ENCODE measurements around the gene FTMT. TPM values are rescaled to one million over a fixed set of nuclear protein-coding genes. Genes with fewer than 3 reads are reported as not detected.
"Not testable (repeated sequence)": the region's sequence is repeated elsewhere in the genome, so short reads cannot be mapped to it uniquely, and the experiment has no call there.

FTMT gene
- not detected in 2 replicates for total RNA-seq (2014; rRNA removed; shearing (Covaris generic))
- not detected in 2 replicates for polyA plus RNA-seq (2015; cell fraction: cytosol; rRNA removed)
- polyA plus RNA-seq (2015; cell fraction: nucleus; rRNA removed): not detected in 2 replicates

- DNase-seq (ENCODE audit: low read depth): no peak
These were observed at the start of gene FTMT for GRCh38 chr5:121851643-121852574. Gene FTMT (plus strand): TSS chr5:121851882. CDS start chr5:121851964, 82 bp downstream.

- DNase-seq (ENCODE audit: low read depth): not testable (repeated sequence)
These were observed 46.4 kb upstream of the FTMT start for GRCh38 chr5:121805251-121805650.

- DNase-seq (ENCODE audit: low read depth): no peak
These were observed 45.8 kb upstream of the FTMT start for GRCh38 chr5:121805911-121806310.

DNA sequence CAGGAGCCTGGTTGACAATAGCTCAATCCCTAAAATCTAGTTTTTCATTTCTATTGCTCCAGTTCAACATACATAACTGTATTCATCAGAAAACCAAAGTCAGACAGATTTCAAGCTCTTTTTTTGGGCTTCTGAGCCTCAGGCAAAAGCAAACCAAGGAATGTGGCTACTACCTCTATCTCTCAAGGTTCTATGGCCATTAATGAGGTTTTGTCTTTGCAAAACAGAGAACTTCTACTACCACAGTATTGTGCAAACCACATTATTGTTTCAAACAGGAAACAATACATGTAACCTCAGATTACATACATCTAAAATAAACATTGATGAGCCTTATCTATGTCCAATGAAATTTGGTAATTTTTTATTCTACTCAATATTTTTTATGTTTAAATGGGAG lies 35.5 kb upstream of the FTMT start:
- no peak for DNase-seq (ENCODE audit: low read depth)

DNA sequence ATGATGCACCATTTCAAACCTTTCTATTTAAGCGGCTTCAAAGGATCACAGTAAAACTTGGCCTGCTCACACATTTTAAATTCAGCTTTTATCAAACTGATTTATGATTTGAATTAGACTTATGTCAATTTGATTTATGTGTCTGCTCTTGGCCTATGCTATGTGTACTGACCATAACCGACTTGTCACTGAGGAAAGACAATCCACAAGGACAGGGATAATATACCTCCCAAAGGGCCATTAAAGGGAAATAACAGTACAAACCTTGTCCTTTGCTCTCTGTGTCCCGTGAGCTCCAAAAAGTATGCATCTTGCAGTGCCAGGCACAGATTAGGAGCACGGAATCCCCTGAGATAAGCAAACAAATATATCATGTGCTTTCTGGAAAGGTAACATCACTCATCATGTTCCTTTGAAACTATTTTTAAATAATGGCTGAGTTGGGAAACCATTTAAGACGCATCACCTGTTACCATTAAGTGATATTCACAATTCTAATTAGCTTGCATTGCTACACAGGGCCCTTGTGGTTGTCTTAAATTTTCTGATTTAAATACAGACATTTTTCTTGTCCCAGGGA lies 31.9 kb upstream of the FTMT start:
- no peak for DNase-seq (ENCODE audit: low read depth)

DNA sequence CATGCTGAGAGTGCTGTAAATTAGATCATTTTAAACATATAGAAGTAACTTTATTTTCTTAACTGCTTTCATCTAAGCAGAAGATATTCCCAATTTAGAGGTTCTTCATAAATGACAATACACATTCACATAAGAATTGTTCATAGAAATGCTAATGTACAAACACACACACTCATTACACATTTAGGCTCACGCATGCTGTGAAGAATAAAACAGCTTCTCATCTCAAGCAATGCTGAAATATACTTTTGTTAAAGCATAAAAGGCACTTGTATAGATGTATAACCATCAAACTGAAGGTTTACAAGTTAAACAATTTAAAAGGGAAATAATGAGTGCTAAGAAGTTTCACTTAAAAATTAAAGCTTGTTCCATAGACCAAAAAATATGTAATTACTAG lies 18.1 kb upstream of the FTMT start:
- no peak for DNase-seq (ENCODE audit: low read depth)

GRCh38 chr5:121834021-121834420 lies 17.7 kb upstream of the FTMT start:
- no peak for DNase-seq (ENCODE audit: low read depth)

GRCh38 chr5:121841892-121842291 lies 9.8 kb upstream of the FTMT start:
- peak; percentile 17 for DNase-seq (ENCODE audit: low read depth)

DNA sequence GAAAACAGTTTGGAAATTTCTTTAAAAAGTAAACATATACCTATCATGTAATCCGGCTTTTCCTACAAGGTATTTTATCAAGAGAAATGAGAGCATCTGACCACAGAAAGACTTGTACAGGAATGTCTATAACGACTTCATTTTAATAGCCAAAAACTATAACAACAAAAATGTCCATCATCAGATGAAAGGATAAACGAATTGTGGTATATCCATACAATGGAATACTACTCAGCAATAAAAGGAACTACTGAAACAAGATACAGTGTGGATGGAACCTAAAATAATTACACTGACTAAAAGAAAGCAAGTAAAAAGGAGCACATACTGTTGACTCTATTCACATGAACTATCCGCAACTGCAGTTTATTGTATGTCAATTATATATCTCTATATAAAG lies 1.4 kb upstream of the FTMT start:
- no peak for DNase-seq (ENCODE audit: low read depth)

- DNase-seq (ENCODE audit: low read depth): no peak
These were observed 2.2 kb downstream of the FTMT start for GRCh38 chr5:121853850-121854249.

GRCh38 chr5:121862801-121863200 lies 11.1 kb downstream of the FTMT start:
- DNase-seq (ENCODE audit: low read depth): no peak

- DNase-seq (ENCODE audit: low read depth): no peak
These were observed 12.1 kb downstream of the FTMT start for GRCh38 chr5:121863753-121864285.

DNA sequence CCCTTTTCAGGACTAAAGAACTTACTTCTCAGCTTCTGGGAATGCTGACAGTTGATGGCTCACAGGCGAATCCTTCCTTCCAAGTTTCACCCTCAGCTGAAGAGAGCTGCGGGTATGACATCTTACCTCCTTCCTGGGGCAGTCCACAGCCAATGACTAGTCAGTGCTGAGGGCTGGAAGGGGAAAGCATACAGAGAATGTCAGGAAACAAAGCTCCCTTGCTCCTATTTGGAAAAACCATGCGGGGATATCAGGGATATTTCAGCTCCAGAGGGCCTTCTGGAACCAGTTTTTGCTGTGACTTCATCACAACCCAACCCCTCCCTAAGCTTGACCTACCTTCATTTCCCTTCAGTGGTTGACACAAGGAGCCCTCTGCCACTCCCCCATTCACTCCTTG lies 15.7 kb downstream of the FTMT start:
- no peak for DNase-seq (ENCODE audit: low read depth)

- peak; percentile 3 for DNase-seq (ENCODE audit: low read depth)
These were observed 18.8 kb downstream of the FTMT start for GRCh38 chr5:121870489-121870888.

GRCh38 chr5:121872856-121873255 lies 21.2 kb downstream of the FTMT start:
- DNase-seq (ENCODE audit: low read depth): no peak

- no peak for DNase-seq (ENCODE audit: low read depth)
These were observed 21.7 kb downstream of the FTMT start for GRCh38 chr5:121873409-121873808.

DNA sequence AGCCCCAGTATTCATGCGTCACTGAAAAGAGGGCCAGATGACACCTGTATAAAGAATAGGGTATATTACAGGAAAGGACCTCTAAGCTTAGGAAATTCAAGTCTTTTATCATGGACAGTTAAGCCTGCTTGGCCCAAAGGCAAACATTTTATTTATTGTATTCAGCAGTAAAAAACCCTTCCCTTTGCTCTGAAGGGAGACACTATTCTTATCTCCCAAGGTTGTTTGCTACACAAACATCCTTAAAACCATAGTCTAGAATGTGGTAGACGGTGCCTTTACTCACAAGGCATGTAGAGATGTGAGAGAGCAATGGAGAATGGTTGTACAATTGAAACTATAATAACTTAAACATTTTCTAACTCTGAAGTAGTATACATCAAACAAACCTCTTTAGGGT lies 33.9 kb downstream of the FTMT start:
- no peak for DNase-seq (ENCODE audit: low read depth)

DNA sequence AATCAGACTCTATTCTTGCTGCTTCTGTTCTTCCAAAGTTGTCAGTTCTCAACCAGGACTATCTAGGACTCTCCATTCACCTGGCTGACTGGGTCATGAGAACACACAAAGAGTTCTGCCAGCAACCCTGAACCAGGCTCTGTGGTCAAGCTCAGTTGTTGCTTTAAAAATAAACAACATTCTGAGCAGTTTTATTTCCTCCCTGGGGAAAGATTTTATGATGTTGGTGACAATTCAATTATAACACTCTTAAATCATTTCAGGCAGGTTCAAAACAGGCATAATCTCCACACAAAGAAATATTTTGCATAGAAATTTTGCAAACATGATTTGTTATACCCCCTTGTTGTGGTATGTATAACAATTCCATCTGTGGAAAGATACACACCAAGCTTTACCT lies 36.0 kb downstream of the FTMT start:
- DNase-seq (ENCODE audit: low read depth): no peak

GRCh38 chr5:121890297-121890858 lies 38.7 kb downstream of the FTMT start:
- no peak for DNase-seq (ENCODE audit: low read depth)

GRCh38 chr5:121897341-121897740 lies 45.7 kb downstream of the FTMT start:
- DNase-seq (ENCODE audit: low read depth): no peak

GRCh38 chr5:121899346-121899745 lies 47.7 kb downstream of the FTMT start:
- no peak for DNase-seq (ENCODE audit: low read depth)
